ENCODE measurements around the gene NR3C2.

Gene NR3C2

DNA sequence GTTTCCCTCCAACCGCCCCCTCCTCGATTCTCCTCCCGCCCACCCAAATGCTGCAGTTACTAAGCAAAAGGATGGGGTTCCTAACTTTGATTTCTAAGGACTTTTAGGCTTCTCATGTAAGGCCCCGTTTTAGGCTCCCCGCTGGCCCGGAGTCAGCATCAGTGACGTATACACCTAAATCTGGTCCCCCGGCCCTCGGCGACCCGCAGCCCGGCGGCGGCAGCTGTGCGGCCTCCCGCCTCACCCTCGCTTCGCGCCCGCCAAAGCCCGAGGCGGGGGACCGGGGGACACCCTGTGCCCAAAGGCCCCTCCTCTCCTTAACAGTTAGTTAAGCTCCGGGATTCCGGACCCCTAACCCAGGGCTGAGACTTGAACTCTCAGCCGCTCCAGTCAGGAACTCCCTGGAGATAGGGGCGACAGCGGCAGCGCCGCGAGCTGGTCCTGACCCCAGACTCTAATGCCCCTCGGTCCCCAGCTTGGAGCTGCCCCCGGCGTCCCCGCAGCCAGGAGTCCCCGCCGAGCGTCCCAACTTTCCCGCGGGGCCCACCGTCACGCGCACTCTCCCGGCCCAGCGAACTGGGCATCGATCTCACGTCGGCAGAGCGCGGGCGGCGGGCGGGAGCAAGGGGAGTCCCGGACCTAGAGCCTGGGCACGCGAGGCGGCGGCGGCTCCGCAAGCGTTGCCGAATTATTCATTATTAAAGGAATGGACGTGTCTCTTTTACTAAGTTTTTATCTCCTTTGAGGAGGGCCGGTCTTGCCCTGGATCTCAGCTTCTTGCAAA, 1.5 kb upstream of the NR3C2 start:
- H3K27ac Mint-ChIP-seq, result peak overlapping the region; percentile 94
- peaks cover 27% of the 10 kb centered on the region for H3K4me1 Mint-ChIP-seq
- no peaks in the 10 kb centered on the region for H3K9me3 Mint-ChIP-seq
- H3K36me3 Mint-ChIP-seq, result peaks cover 27% of the 10 kb centered on the region
- DNase-seq (ENCODE audit: low spot score in 2 of 2) (peak; percentile 25 to 69), ATAC-seq (no peak)
- peak overlapping the region; percentile 97 for H3K4me3 Mint-ChIP-seq

DNA sequence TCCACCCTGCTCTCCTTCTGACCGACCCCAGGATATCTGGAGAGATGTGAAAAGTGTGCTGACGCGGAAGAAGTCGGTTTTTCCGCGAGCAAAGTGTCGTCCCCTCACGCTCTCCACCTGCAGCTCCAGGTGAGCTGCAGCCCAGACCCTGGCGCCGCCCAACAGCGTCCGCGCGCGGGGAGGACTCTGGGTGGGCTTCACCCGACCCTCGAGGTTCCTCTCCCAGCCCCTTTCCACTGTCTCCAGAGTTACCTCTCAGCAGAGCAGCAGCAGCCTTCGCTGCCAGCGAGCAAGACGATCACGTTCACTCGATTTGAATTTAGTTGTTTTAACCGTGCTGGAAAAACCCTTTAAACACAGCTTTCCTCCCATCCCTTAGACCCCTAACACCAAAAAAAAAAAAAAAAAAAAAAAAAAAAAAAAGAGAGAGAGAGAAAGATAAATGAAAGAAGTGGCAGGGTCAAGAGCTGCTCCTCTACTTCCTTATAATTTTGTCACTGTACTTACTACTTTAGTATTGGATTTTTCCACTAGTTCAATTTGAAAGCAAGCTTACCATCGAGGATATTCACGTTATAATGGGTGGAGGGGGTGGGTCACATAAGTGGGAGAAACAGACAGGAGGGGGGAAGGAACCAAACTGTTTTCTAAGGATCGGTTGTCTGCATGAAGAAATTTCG, 758 bp upstream of the NR3C2 start:
- Mint-ChIP-seq H3K4me1 (peaks cover 27% of the 10 kb centered on the region), H3K4me3 (peak overlapping the region; percentile 97), H3K36me3 (peaks cover 27% of the 10 kb centered on the region), H3K9me3 (no peaks in the 10 kb centered on the region), H3K27ac (peak overlapping the region; percentile 94)
- no peak for DNase-seq (ENCODE audit: low spot score in 2 of 2)
- peak; percentile 1 for ATAC-seq

DNA sequence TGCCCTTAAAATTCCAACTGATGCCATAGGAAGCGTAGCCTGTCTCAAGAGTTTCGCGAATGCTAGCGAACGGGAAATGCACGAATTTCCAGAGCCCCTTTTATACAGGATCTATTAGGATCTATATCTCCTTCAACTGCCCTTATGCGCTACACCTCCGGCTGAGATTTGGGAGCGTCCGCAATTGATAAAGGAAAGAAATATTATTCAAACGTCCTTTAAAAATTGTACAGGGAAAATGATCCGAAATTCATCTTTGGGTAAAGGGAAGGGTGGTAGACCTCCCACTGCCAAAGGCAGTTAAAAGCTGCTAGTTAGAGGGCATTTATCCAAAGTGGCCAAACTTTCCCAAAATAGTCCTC, 609 bp downstream of the NR3C2 start:
- Mint-ChIP-seq H3K4me3 (peak overlapping the region; percentile 97), H3K4me1 (peaks cover 33% of the 10 kb centered on the region), H3K27ac (peak overlapping the region; percentile 94), H3K9me3 (no peaks in the 10 kb centered on the region), H3K36me3 (peaks cover 27% of the 10 kb centered on the region)
- ATAC-seq, result no peak
- no peak for DNase-seq (ENCODE audit: low spot score in 2 of 2)

DNA sequence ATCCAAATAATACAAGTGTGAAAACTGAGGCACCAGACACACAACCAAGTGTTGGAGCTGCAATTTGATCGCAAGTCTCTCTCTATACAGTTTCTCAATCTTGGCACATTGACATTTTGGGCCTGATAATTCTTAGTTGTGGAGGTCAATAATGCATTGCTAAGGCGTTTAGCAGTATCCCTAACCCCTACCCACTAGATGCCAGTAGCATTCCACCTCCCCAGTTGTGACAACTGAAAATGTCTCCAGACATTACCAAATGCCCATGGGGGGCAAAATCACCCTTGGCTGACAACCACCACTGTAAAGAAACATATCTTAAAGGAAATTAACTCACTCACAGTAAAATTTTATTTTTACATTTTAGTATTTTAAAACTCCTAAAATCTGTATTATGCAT, 4.2 kb downstream of the NR3C2 start:
- DNase-seq (ENCODE audit: low spot score in 2 of 2) (no peak), ATAC-seq (no peak)
- Mint-ChIP-seq H3K36me3 (peaks cover 19% of the 10 kb centered on the region), H3K27ac (no peak overlapping the region), H3K4me3 (no peak overlapping the region), H3K9me3 (no peaks in the 10 kb centered on the region), H3K4me1 (peaks cover 48% of the 10 kb centered on the region)

DNA sequence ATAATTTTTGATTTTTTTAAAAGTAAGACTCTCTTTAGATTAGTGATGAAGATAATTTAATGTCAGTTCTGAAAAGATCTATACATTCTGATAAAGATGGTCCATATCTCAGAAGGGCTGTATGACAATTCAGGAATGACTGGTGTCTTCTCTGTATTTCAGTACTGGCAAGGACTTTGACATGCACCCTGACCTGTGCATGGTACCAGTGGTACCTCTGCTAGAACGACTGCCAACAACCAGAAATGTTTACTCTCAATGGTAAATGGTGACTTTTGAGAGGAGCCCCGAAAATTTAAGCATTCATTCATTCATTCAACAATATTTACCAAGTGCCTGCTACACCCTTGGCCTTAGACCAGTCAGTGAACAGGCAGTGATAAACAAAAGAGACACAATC, 4.8 kb downstream of the NR3C2 start:
- ATAC-seq, result no peak
- no peak for DNase-seq (ENCODE audit: low spot score in 2 of 2)
- Mint-ChIP-seq H3K27ac (no peak overlapping the region), H3K4me1 (peaks cover 48% of the 10 kb centered on the region), H3K4me3 (no peak overlapping the region), H3K9me3 (no peaks in the 10 kb centered on the region), H3K36me3 (peaks cover 13% of the 10 kb centered on the region)

DNA sequence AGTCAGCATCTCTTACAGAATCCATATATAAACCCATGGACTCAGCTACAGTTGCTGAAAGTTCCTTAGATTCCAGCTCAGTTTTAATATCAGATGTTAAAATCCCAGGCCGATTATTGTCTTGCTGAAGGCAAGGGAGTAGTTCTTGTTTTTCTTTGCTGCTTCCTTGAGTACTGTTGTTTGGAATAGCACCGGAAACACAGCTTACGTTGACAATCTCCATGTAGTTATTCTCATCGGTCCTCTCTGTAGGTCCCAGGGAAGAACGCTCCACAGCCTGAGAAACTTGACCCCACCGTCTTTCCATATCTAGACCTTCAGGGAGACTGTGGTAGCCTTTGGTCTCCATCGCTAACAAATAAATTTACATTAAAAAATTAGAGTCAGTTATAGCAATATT, 5.7 kb downstream of the NR3C2 start:
- H3K9me3 Mint-ChIP-seq, result no peaks in the 10 kb centered on the region
- DNase-seq (ENCODE audit: low spot score in 2 of 2) (no peak), ATAC-seq (no peak)
- H3K27ac Mint-ChIP-seq, result no peak overlapping the region
- H3K4me3 Mint-ChIP-seq, result no peak overlapping the region
- H3K36me3 Mint-ChIP-seq, result peaks cover 6% of the 10 kb centered on the region
- H3K4me1 Mint-ChIP-seq, result peaks cover 56% of the 10 kb centered on the region

DNA sequence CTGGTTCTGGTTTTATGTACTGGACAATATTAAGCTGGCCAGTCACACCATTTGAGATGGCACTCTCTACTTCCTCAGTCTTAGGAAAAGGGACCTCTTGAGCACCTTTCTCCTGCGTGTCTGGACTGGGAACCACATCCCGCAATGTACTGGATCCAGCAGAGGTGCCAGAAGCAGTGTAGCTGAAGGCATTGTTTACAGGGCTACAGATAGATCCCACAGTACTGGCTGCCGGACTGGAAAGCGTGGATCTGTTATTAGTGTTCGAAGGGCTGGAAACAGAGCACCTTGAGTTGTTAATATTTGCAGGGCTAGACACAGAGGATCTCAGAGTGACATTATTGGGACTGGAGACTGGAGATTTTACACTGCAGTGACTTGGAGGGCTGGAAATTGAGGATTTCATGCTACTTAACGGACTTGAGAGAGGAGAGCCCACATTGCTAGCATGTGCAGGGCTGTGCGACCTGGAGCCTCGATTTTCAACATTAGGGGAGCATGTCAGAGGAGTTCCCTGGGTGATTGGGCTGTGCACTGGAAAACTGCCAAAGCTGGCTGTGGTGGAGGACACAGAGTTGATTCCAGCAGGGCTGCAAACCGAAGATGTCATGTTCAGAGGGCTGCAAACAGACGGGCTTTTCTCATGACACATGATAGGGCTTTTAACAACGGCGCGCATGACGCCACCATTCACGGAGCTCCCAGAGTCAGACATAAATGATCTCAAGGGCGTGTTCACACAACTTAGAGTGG, 6.4 kb downstream of the NR3C2 start:
- Mint-ChIP-seq H3K36me3 (peaks cover 6% of the 10 kb centered on the region), H3K27ac (no peak overlapping the region), H3K4me1 (peaks cover 56% of the 10 kb centered on the region), H3K9me3 (no peaks in the 10 kb centered on the region), H3K4me3 (no peak overlapping the region)
- no peak for DNase-seq (ENCODE audit: low spot score in 2 of 2)
- ATAC-seq, result no peak

DNA sequence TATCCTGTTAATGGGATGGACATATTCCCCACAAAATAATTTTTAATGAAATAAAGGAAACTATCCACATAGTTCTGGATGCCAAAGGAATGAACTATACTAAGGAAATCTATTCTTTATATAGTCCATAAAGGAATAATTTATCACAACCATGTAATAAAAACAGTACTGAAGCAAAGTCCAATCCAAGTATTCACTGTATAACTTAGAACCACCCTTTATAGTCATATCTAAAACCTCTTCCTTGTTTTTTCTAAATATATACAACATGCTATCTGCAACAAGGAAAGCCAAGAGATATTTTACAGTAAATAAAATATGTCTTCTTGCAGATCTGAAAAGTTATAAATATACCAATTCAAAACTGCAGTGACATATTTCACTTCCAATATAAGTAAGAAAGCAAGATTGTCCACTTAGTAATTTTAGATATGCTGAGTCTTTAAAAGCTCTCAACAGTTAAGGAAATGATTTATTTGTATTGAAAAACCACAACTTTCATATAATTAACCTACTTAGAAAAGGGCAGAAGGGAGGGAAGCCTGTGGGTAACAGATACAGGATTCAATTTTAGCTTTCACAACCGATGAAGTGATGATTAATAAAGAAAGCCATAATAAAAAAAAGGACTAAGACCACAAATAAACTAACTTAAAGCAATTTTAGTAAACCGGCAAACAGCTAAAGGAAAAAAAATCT, 8.0 kb downstream of the NR3C2 start:
- no peaks in the 10 kb centered on the region for H3K9me3 Mint-ChIP-seq
- H3K36me3 Mint-ChIP-seq, result peaks cover 6% of the 10 kb centered on the region
- DNase-seq (ENCODE audit: low spot score in 2 of 2), result no peak
- ATAC-seq, result peak; percentile 93
- peak overlapping the region; percentile 36 for H3K4me3 Mint-ChIP-seq
- peak overlapping the region; percentile 69 for H3K27ac Mint-ChIP-seq
- H3K4me1 Mint-ChIP-seq, result peaks cover 51% of the 10 kb centered on the region

DNA sequence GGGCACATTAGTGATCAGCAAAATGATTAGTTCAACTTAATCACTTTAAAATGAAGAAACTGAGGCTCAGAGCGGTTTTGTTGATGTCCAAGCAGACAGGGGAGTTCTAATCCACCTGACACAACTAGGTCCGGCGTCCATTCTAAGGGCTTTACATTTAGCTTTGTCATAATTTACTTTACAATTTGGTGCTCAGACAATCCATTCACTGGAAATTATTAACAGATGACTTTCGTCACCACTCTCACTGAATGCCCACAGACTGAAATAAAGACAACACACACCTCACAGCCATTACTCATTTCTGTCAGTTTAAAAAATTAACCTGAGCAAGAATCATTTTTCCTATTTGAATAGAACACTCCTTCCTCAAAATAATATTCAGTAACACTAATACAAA, 10.8 kb downstream of the NR3C2 start:
- ATAC-seq (no peak), DNase-seq (ENCODE audit: low spot score in 2 of 2) (no peak)
- Mint-ChIP-seq H3K9me3 (no peaks in the 10 kb centered on the region), H3K4me3 (no peak overlapping the region), H3K36me3 (peaks cover 6% of the 10 kb centered on the region), H3K4me1 (peaks cover 61% of the 10 kb centered on the region), H3K27ac (no peak overlapping the region)

DNA sequence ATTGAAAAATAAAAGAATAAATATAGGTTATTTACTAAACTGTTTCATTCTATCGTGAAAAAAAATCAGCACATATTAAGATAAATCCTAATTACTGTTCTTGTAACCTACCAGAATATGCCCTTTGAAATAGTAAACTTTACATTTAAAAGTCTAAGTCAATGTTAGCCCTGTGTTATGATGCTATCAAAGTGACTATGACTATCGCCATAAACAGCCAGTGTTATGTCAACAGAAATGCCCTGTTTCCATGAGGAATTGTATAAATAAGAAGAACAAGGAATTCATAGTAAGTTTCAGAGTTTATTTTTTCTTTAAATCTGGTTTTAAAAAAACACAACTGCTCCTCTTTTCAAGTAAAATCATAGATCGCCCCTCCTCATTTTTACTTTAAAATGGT, 11.4 kb downstream of the NR3C2 start:
- Mint-ChIP-seq H3K27ac (no peak overlapping the region), H3K4me3 (no peak overlapping the region), H3K9me3 (no peaks in the 10 kb centered on the region), H3K4me1 (peaks cover 61% of the 10 kb centered on the region), H3K36me3 (peaks cover 4% of the 10 kb centered on the region)
- ATAC-seq, result no peak
- DNase-seq (ENCODE audit: low spot score in 2 of 2), result no peak

DNA sequence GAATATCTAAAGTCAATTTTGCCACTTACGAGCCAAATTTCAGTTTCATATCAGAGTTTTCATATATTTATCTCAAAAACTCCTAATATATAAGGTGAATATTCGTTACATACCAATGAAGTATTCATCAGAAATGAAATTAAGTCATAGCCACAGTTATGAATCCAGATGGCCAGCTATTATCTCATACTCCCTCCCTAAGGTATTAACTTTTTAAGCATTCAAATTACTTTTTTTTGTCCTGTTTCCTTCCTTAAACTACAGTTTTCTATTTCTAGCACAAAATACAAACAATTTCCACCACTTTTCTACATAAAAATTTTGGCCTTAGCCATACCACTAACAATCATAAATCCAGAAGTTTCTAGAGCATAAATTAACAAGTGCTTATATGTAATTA, 13.0 kb downstream of the NR3C2 start:
- no peak overlapping the region for H3K27ac Mint-ChIP-seq
- no peaks in the 10 kb centered on the region for H3K36me3 Mint-ChIP-seq
- H3K9me3 Mint-ChIP-seq, result no peaks in the 10 kb centered on the region
- ATAC-seq (no peak), DNase-seq (ENCODE audit: low spot score in 2 of 2) (no peak)
- H3K4me3 Mint-ChIP-seq, result no peak overlapping the region
- H3K4me1 Mint-ChIP-seq, result peaks cover 55% of the 10 kb centered on the region

DNA sequence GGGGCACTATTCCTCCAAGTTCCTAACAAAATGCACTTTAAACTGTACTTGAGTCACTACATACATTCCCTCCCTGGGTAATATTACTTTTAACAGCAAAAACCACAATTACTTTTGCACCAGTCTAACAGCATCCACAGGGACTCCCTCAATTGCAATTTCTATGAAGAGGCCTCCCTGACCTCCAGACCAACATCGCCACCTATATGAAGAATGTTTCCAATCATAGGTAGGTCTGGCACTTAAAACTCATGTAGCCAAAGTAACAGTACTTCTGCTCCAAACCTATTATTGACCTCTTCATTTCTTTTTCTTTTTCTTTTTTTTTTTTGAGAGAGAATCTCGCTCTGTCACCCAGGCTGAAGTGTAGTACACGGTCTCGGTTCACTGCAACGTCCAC, 15.6 kb downstream of the NR3C2 start:
- no peak overlapping the region for H3K27ac Mint-ChIP-seq
- ATAC-seq, result no peak
- H3K36me3 Mint-ChIP-seq, result no peaks in the 10 kb centered on the region
- no peaks in the 10 kb centered on the region for H3K9me3 Mint-ChIP-seq
- peaks cover 58% of the 10 kb centered on the region for H3K4me1 Mint-ChIP-seq
- H3K4me3 Mint-ChIP-seq, result no peak overlapping the region
- no peak for DNase-seq (ENCODE audit: low spot score in 2 of 2)

DNA sequence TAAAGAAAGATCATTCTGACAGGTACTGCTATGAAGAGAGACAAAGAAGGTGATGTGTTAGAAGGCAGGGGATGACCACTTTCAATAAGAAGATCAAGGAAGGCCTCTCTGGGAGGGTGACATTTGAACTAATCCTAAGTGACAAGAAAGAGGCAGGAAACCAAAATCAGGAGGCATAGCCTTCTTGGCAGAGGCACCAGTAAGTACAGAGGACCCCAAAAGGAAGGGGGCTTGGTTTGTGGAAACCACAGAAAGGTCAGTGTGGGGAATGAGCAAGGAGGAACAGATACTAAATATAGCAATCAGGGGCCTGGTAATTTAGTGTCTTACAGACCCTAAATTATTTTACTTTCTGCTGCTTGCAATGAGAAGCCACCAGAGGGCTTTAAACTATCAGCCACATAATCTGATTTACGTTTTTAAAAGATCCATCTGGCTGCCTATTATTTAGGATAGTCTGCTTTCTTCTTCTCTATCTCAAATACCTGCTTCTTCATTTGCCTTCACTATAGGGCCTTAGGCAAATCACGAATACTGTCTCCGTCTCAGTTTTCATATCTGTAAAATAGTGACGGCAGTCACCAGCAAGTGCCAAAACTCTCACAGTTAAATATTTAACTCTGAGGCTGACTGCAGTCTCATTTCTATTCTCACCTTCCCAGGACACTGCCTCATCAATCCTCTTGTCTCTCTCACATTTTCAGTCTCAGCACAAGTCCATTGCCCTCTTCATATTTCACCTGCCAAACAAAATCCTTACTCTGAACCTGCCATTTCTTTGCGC, 16.7 kb downstream of the NR3C2 start:
- DNase-seq (ENCODE audit: low spot score in 2 of 2) (no peak), ATAC-seq (no peak)
- H3K27ac Mint-ChIP-seq, result no peak overlapping the region
- H3K36me3 Mint-ChIP-seq, result no peaks in the 10 kb centered on the region
- H3K4me3 Mint-ChIP-seq, result no peak overlapping the region
- no peaks in the 10 kb centered on the region for H3K9me3 Mint-ChIP-seq
- peaks cover 54% of the 10 kb centered on the region for H3K4me1 Mint-ChIP-seq

DNA sequence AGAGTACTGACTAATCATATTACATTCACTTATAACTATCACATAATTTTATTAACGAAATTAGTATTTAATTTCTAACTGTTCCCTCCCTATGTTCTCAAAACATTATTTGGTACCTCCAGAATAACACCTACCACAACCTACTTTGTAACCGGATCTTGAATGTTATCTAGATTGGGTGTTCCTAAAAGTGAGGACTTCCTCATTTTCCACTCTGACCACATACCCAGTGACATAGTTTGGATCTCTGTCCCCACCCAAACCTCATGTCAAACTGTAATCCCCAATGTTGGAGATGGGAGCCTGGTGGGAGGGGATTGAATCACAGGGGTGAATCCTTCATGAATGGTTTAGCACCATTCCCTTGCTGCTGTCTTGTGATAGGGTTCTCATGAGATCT, 21.8 kb downstream of the NR3C2 start:
- ATAC-seq (no peak), DNase-seq (ENCODE audit: low spot score in 2 of 2) (no peak)
- Mint-ChIP-seq H3K4me1 (peaks cover 45% of the 10 kb centered on the region), H3K27ac (no peak overlapping the region), H3K9me3 (no peaks in the 10 kb centered on the region), H3K36me3 (no peaks in the 10 kb centered on the region), H3K4me3 (no peak overlapping the region)

DNA sequence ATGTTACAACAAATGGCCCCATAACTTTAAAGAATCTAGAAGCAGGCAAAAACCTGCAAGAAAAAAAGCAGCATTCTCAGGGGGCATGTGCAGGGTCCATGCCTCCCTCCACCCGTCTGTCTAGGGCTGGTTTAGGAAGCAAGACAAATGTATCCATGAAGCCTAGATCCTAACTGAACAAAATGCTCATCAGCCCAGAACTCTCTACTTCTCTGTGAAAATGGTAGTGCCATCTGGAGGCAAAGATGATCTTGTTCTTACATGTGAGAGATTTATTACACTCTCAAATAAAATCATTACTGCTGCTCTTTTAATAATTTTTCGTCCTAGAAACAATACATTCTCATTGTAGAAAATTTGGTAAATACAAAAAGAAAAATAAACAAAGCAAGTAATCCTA, 26.7 kb downstream of the NR3C2 start:
- H3K9me3 Mint-ChIP-seq, result no peaks in the 10 kb centered on the region
- H3K27ac Mint-ChIP-seq, result no peak overlapping the region
- no peak overlapping the region for H3K4me3 Mint-ChIP-seq
- H3K4me1 Mint-ChIP-seq, result peaks cover 38% of the 10 kb centered on the region
- H3K36me3 Mint-ChIP-seq, result no peaks in the 10 kb centered on the region
- ATAC-seq, result no peak
- no peak for DNase-seq (ENCODE audit: low spot score in 2 of 2)

All from stimulated activated effector memory CD8-positive, alpha-beta T cell treated with anti-CD3 and anti-CD28 coated beads, Interleukin-12 subunit alpha, Interleukin-12 subunit beta, amount 100 ng/mL, for 72 hours (primary cell).